Cardiac fibroblast (primary cell): Measurements from ENCODE around the gene SDC1.

Experiments
- DNase-seq, 2 donors: peaks; one replicate each; pipeline versions ENCODE4 v3.0.0 to v3.0.0-alpha.2; 2010; ENCODE audit warnings: low read depth in 2 of 2
- H3K4me3 ChIP-seq, 2 donors: replicated peaks in 1 of 2; 1 replicate in 1 of 2; 2 replicates in 1 of 2; pipeline ENCODE4 v1.5.1; 2011; ENCODE audit warnings: low read depth in 2 of 2, low read length in 2 of 2, mild to moderate bottlenecking in 2 of 2, moderate library complexity in 1 of 2
- TF ChIP-seq, protein P1 (sequence below): IDR thresholded peaks from one replicate; pipeline ENCODE4 v1.5.1; 2011; ENCODE audit warnings: low read depth, mild to moderate bottlenecking, low read length, inconsistent platforms

SDC1 gene

GRCh38 chr2:20227894-20228505 is 3.1 kb upstream of the SDC1 start:
- no peak for DNase-seq
- TF ChIP-seq, protein P1, sequence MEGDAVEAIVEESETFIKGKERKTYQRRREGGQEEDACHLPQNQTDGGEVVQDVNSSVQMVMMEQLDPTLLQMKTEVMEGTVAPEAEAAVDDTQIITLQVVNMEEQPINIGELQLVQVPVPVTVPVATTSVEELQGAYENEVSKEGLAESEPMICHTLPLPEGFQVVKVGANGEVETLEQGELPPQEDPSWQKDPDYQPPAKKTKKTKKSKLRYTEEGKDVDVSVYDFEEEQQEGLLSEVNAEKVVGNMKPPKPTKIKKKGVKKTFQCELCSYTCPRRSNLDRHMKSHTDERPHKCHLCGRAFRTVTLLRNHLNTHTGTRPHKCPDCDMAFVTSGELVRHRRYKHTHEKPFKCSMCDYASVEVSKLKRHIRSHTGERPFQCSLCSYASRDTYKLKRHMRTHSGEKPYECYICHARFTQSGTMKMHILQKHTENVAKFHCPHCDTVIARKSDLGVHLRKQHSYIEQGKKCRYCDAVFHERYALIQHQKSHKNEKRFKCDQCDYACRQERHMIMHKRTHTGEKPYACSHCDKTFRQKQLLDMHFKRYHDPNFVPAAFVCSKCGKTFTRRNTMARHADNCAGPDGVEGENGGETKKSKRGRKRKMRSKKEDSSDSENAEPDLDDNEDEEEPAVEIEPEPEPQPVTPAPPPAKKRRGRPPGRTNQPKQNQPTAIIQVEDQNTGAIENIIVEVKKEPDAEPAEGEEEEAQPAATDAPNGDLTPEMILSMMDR = no peak

DNA sequence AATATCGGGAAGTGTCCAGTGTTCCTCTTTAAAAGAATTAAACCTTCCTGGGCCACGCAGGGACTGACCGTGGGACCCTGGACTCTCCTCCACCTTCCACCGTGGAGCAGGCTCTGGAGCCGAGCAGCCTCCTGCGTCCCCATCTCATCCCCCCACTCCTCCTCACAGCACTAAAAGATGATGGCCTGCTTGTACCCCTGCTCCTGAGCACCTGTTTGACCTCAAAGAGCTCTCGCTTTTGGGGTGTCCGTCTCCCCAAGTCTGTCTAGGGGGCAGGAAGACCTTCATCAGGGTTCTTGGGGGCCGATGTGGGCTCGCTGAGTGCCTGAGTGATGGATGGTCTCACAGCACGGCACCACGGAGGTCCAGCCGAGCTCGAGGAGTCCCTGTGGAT is 1.2 kb upstream of the SDC1 start:
- DNase-seq = no peak
- TF ChIP-seq, protein P1 = no peak
- H3K4me3 ChIP-seq = no peak overlapping the region

More at GRCh38 chr2:20227894-20228505, 3.1 kb upstream of the SDC1 start:
- no peak overlapping the region for H3K4me3 ChIP-seq

DNA sequence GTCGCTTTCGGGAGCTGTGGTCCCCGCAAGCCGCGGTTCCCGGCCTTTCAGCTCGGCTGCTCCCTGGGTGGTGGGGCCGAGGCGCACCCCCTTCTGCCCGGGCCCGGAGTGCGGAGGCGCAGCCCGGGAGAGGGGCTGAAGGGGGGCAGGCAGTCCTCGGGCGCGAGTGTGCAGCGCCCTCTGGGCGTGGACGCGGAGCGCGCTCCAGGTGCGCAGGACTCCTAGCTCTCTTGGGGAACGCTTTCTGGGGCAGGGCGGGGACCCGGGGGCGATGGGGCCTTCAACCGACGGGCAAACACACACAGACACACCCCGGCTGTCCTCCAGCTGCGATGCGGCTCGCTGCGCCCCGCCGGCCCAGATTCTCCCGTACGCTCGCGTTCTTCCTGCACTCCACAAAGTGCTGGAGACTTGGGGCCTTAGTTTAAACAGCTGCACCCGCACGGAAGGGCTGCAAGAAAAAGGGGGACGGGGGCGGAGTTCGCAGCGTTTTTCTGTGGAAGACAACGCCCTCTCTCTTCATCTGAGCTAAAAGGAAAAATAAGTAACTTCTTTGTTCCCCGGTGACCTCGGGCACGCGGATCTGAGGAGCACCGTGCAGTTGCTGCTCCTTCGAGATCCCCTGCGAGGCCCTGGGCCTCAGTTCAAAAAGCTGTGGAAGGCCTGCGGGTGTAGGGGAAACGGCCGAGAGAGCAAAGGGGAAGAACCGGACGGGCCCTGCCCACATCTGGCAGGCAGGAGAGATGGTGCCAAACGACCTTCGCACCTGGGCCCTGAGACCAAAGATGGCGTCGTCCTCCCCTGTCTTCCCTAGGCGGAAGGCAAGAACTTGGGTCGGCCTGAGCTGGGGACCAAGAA is 593 bp upstream of the SDC1 start:
- DNase-seq = peak; percentile 46 to 49
- peak overlapping the region; percentile 46 to 60 for H3K4me3 ChIP-seq
- TF ChIP-seq, protein P1 = peak; percentile 29

- TF ChIP-seq, protein P1 = no peak
- DNase-seq = no peak
- H3K4me3 ChIP-seq = peak overlapping the region; percentile 52 to 60
Measured at GRCh38 chr2:20224164-20224715, 690 bp downstream of the SDC1 start.

GRCh38 chr2:20223407-20224163 is 1.3 kb downstream of the SDC1 start:
- H3K4me3 ChIP-seq = peak overlapping the region; percentile 52 to 60
- peak; percentile 51 to 55 for DNase-seq
- TF ChIP-seq, protein P1 = no peak

GRCh38 chr2:20222769-20223406 is 2.0 kb downstream of the SDC1 start:
- peak overlapping the region in 1 of 2 donors; percentile 52 for H3K4me3 ChIP-seq
- DNase-seq = no peak
- TF ChIP-seq, protein P1 = no peak
